IMR-90 (cell line): ENCODE data around the gene NFIX. TPM values are rescaled to one million over a fixed set of nuclear protein-coding genes. Genes with fewer than 3 reads are reported as not detected.

Experiments
- ATAC-seq: fragments of 200-7000 bp; cut with Tn5 transposase; 2 replicates; pipeline ENCODE4 v1.9.1; 2020; ENCODE audit warnings: low read depth, mild to moderate bottlenecking, moderate library complexity
- BruUV-seq: library from RNA; stranded (reverse); fragments of 400-500 nt; replicated peaks from 2 replicates; lab custom pipeline; 2021; lab: Mats Ljungman, UMichigan
- CTCF ChIA-PET: fragments of 300-600 bp; formaldehyde crosslinking; extraction: SDS; loops from one replicate; lab custom pipeline; 2021; ENCODE audit warnings: antibody characterized with exemption; lab: Yijun Ruan, JAX
- POLR2A ChIA-PET: fragments of 300-600 bp; sonication (Branson Sonifier 250); formaldehyde crosslinking; loops from one replicate; lab custom pipeline; 2022; ENCODE audit warnings: antibody characterized with exemption; ENCODE audit not compliant: unreplicated experiment; lab: Charles Lee
- DNase-seq: peaks from one replicate; pipeline ENCODE4 v3.0.0; 2013
- H2AFZ ChIP-seq: replicated peaks from 2 replicates; pipeline ENCODE3; 2013; ENCODE audit warnings: low read length, mild to moderate bottlenecking; ENCODE audit not compliant: poor library complexity
- H2AK5ac ChIP-seq: 2 replicates; pipeline ENCODE4 v1.6.1; 2013; ENCODE audit warnings: low read depth, low read length, inconsistent platforms
- H2AK9ac ChIP-seq: replicated peaks from 2 replicates; pipeline ENCODE3; 2013; ENCODE audit warnings: mild to moderate bottlenecking, low read depth, low read length, moderate library complexity; ENCODE audit not compliant: poor library complexity
- H2BK120ac ChIP-seq: 2 replicates; pipeline ENCODE4 v1.6.1; 2013; ENCODE audit warnings: low read depth, low read length, inconsistent platforms
- H2BK15ac ChIP-seq: 3 replicates; pipeline ENCODE4 v1.6.1; 2013; ENCODE audit warnings: low read depth, low read length, inconsistent platforms
- H2BK20ac ChIP-seq: 2 replicates; pipeline ENCODE4 v1.6.1; 2013; ENCODE audit warnings: low read depth, mild to moderate bottlenecking, inconsistent platforms, low read length, moderate library complexity
- H2BK5ac ChIP-seq: 2 replicates; pipeline ENCODE4 v1.6.1; 2013; ENCODE audit warnings: mild to moderate bottlenecking, low read depth, low read length, inconsistent platforms; ENCODE audit not compliant: poor library complexity, severe bottlenecking
- H3K14ac ChIP-seq: replicated peaks from 2 replicates; pipeline ENCODE4 v1.6.1; 2013; ENCODE audit warnings: low read depth, low read length, inconsistent platforms
- H3K18ac ChIP-seq: 2 replicates; pipeline ENCODE4 v1.6.1; 2013; ENCODE audit warnings: low read depth, low read length, control low read depth
- H3K23ac ChIP-seq: 2 replicates; pipeline ENCODE4 v1.6.1; 2013; ENCODE audit warnings: low read depth, low read length, inconsistent platforms
- H3K27ac ChIP-seq: 2 replicates; pipeline ENCODE4 v1.5.1; 2013; ENCODE audit warnings: mild to moderate bottlenecking, control low read depth, low read length; ENCODE audit not compliant: insufficient read depth
- H3K27me3 ChIP-seq: 2 replicates; pipeline ENCODE4 v1.6.1; 2013; ENCODE audit warnings: low read length; ENCODE audit not compliant: control insufficient read depth, insufficient read depth
- H3K36me3 ChIP-seq: 2 replicates; pipeline ENCODE4 v1.6.1; 2013; ENCODE audit warnings: low read length, mixed read lengths; ENCODE audit not compliant: control insufficient read depth, insufficient read depth
- H3K4ac ChIP-seq: 2 replicates; pipeline ENCODE4 v1.6.1; 2013; ENCODE audit warnings: low read depth, low read length, inconsistent platforms
- H3K4me1 ChIP-seq: 2 replicates; pipeline ENCODE4 v1.6.1; 2013; ENCODE audit warnings: low read length, mixed read lengths; ENCODE audit not compliant: control insufficient read depth, insufficient read depth
- H3K4me2 ChIP-seq: 2 replicates; pipeline ENCODE4 v1.6.1; 2013; ENCODE audit warnings: low read depth, mild to moderate bottlenecking, control low read depth, low read length, moderate library complexity
- H3K4me3 ChIP-seq: 2 replicates; pipeline ENCODE4 v1.5.1; 2013; ENCODE audit warnings: low read depth, mild to moderate bottlenecking, control low read depth, low read length, moderate library complexity; ENCODE audit not compliant: insufficient read depth
- H3K56ac ChIP-seq: 2 replicates; pipeline ENCODE4 v1.6.1; 2013; ENCODE audit warnings: low read length, inconsistent platforms; ENCODE audit not compliant: insufficient read depth; ENCODE audit errors: extremely low read depth
- H3K79me1 ChIP-seq, 2 experiments: 2 replicates each; pipeline ENCODE4 v1.6.1; 2013; ENCODE audit warnings: low read length in 2 of 2, inconsistent platforms in 1 of 2, low read depth in 1 of 2
- H3K9ac ChIP-seq: 2 replicates; pipeline ENCODE4 v1.6.1; 2013; ENCODE audit warnings: low read depth, low read length, control low read depth
- H3K9me1 ChIP-seq: 2 replicates; pipeline ENCODE4 v1.6.1; 2013; ENCODE audit warnings: low read length, inconsistent platforms; ENCODE audit not compliant: insufficient read depth
- H3K9me3 ChIP-seq: 2 replicates; pipeline ENCODE4 v1.6.1; 2013; ENCODE audit warnings: low read length; ENCODE audit not compliant: control insufficient read depth, insufficient read depth
- H4K20me1 ChIP-seq: 2 replicates; pipeline ENCODE4 v1.6.1; 2013; ENCODE audit warnings: low read length, inconsistent platforms; ENCODE audit not compliant: insufficient read depth
- H4K5ac ChIP-seq: 2 replicates; pipeline ENCODE4 v1.6.1; 2013; ENCODE audit warnings: mild to moderate bottlenecking, low read depth, low read length, control low read depth
- H4K8ac ChIP-seq, 2 experiments: 2 replicates each; pipeline ENCODE4 v1.6.1; 2013; ENCODE audit warnings: low read depth in 2 of 2, low read length in 2 of 2, control low read depth in 1 of 2, inconsistent platforms in 1 of 2
- H4K91ac ChIP-seq: 2 replicates; pipeline ENCODE4 v1.6.1; 2013; ENCODE audit warnings: low read depth, low read length, inconsistent platforms; ENCODE audit not compliant: insufficient read depth
- CEBPB ChIP-seq: IDR thresholded peaks from 2 replicates; pipeline ENCODE4 v1.6.1; 2012; ENCODE audit warnings: low read depth, low read length, improper control_type of control experiment
- RCOR1 ChIP-seq: IDR thresholded peaks from 2 replicates; pipeline ENCODE4 v1.6.1; 2012; ENCODE audit warnings: mild to moderate bottlenecking, low read length, improper control_type of control experiment; ENCODE audit not compliant: insufficient replicate concordance
- WGBS, 2 experiments: methylation state at CpG; one replicate each; pipeline versions ENCODE4 v1.1.5 to v1.1.7; 2013; ENCODE audit warnings: missing lambda C conversion rate in 2 of 2; ENCODE audit not compliant: insufficient read length in 1 of 2; ENCODE audit errors: extremely low coverage in 2 of 2; 5-methylcytosine and 5-hydroxymethylcytosine counted together
- dilution Hi-C: fragments of 300-500 bp; cut with HindIII; formaldehyde crosslinking; loops from one replicate; pipeline ENCODE4 v1.14.3; 2018; ENCODE audit warnings: low sequenced_read_pairs; ENCODE audit not compliant: unreplicated experiment
- in situ Hi-C: fragments of 300-500 bp; cut with MboI; formaldehyde crosslinking; loops from 3 replicates; pipeline ENCODE4 v1.14.3; 2019; ENCODE audit warnings: low sequenced_read_pairs, inconsistent platforms, mixed read lengths
- intact Hi-C: fragments of 100-400 bp; cut with micrococcal nuclease; formaldehyde crosslinking; loops from 2 replicates; pipeline ENCODE4 v1.10.0; 2022
- polyA plus RNA-seq, 3 experiments: library from polyadenylated mRNA; depleted of rRNA; stranded (reverse); fragments of >200 nt; gene quantifications; 2 replicates each; pipeline ENCODE4 v1.2.3, GENCODE V29; 2012; ENCODE audit warnings: low replicate concordance in 1 of 3
- total RNA-seq: library from RNA; depleted of rRNA; stranded (reverse); fragments of >200 nt; gene quantifications from 2 replicates; pipeline ENCODE4 v1.2.3, GENCODE V29; 2012

Gene NFIX
- total and polyA plus RNA-seq, 2 of the 4 experiments (the other 2 are of a cell fraction) = 10.2 to 47.7 TPM

DNA sequence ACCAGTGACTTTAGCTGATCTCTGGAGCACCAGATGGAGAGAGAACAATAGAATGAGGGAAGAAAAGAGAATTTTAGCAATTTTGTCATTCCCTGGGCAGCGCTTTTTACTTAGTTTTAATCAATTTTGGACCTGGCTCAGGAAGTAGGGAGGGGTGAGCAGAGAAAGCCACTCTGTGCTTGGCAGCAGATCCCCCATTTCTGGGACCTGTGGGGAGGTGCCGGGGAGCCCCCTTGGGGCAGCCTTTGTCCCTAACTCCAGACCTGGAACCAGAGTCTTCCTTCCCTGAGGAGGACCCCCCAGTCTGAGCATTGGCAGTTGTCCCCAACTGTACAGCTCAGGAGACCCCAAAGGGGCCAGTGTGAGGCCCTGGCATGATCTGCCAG lies 96.9 kb downstream of the NFIX start:
- Histone ChIP-seq H3K4me3 (no peak overlapping the region), H4K8ac (no peak overlapping the region), H3K14ac (no peak overlapping the region), H3K23ac (no peak overlapping the region), H2BK15ac (no peak overlapping the region), H3K9me1 (no peaks in the 10 kb centered on the region), H3K79me1 (0 out of 4 replicates have a peak, but pooled peaks cover 0 to 4% of the 10 kb centered on the region in 2 experiments), H3K56ac (no peak overlapping the region), H3K9ac (no peak overlapping the region), H2BK120ac (no peak overlapping the region), H3K9me3 (no peaks in the 10 kb centered on the region), H3K27ac (no peak overlapping the region), H2AK5ac (no peak overlapping the region), H3K4me2 (no peak overlapping the region), H3K36me3 (peaks cover 28% of the 10 kb centered on the region; the same call in 1 of the 2 replicates), H3K4ac (no peak overlapping the region), H2BK20ac (no peak overlapping the region), H2BK5ac (no peak overlapping the region), H2AK9ac (no peak overlapping the region), H3K18ac (no peak overlapping the region), H4K91ac (no peak overlapping the region), H4K20me1 (peaks cover 15% of the 10 kb centered on the region; the same call in 1 of the 2 replicates), H3K4me1 (peaks cover 9% of the 10 kb centered on the region; the same call in 1 of the 2 replicates), H4K5ac (no peak overlapping the region), H2AFZ (no peak overlapping the region), H3K27me3 (no peaks in the 10 kb centered on the region)
- intact Hi-C loops = no loop called here
- POLR2A ChIA-PET = no interaction called here
- no peak for ATAC-seq
- CTCF ChIA-PET = interaction anchor here (1.5 to 1.6 kb wide), 2 partner anchors 31 to 115 kb away, joined by 3 to 6 read pairs; no protein-coding TSS in a partner anchor
- TF ChIP-seq CEBPB (no peak), RCOR1 (no peak)
- dilution Hi-C loops = no loop called here
- no peak for DNase-seq
- no TSS peak for BruUV-seq
- no CpG with 5 or more reads among the region's 2 CpGs for WGBS, 2 experiments
- in situ Hi-C loops = loop anchor here (5.0 kb wide), 1 partner anchor 110 kb away; no protein-coding TSS in a partner anchor
